Stimulated activated CD4-positive, alpha-beta T cell treated with anti-CD3 and anti-CD28 coated beads, Interleukin-2, amount 100 ng/mL, for 24 hours (primary cell): ENCODE measurements around the gene KIAA0825.
"Not testable (repeated sequence)": the region's sequence is repeated elsewhere in the genome, so short reads cannot be mapped to it uniquely, and the experiment has no call there.

Experiments
- DNase-seq, 2 donors: peaks; one replicate each; pipeline ENCODE4 v3.0.0-alpha.2; 2020

The KIAA0825 gene

DNA sequence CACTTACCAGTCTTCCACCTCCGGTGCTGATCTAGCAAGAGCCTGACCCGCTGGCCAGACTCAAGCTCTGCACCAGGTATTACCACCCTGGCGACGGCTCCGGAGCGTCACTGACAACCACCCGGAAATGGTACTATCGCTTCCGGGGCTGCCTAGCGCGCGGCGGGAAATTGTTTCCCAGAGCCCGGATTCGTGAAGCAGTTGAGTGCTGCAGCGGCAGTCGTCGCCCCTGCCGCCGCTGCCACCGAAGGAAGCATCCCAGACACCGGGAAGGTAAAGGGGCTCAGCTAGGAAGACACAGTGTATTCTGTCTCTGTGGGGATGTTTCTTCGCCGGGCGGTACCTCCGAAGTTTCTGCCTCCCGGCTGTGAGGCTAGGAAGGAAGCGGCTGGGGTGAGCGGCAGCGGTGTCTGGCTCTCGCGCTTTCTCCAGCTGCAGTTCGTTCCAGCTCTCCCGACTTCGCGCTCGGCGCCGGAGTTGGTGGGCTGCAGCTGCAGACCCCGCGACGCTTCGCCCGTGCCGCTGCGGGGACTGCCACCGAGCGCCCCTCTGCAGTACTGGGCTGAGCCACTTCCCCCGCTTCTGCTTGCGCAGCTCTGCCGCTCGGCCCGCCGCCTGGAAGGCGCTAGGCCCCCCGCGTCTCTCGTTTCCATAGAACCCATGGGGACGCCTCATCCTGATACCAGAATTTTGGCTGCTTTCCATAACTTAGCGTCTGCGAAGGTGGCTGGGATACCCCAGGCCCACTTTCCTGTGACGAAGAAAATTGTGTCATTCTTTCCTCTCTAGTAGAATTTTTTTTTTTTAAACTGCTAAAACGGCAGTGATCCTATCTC, at the start of gene KIAA0825, which contains the start of gene SLF1:
KIAA0825 (minus strand) TSS at position 112 of the 836 bp plus-strand sequence. CDS start 81,478 bp downstream, outside the sequence.
SLF1 (plus strand) TSS at position 177 of the 836 bp plus-strand sequence. CDS start 10,142 bp downstream, outside the sequence.
- DNase-seq, result peak; percentile 87 to 89

DNA sequence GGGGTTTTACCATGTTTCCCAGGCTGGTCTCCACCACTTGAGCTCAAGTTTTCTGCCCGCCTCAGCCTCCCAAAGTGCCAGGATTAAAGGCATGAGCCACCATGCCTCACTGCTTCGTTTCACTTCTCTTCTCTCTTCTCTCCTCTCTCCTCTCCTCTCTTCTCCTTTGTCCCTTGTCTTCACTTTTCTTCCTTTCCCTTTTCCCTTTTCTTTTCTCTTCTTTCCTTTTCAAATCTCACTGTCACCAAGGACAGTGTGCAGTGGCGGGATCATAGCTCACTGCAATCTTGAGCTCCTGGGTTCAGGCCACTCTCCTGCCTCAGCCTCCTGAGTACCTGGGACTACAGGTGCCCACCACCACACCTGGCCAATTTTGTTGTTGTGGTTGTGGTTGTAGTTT, 49.5 kb upstream of the KIAA0825 start:
- no peak for DNase-seq

DNA sequence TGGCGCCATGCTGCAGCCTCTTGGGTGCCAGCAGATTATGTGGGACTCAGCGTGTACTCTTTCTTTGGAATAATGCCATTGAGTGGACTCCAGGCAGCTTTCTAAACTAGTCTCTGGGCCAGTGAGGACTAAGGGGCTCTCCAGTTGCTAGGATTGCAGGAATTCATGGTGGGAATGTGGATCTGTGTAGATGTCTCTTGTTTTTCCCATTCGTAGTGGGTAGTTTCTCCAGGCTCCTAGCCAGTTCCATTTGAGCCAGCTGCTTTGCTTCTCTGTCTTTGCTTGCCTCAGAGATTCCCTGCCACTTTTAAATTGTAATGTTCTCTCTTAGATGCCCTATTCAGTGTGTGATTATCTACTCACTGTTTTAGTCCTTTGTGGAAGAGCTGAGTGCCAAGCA, 42.7 kb upstream of the KIAA0825 start:
- DNase-seq, result no peak

DNA sequence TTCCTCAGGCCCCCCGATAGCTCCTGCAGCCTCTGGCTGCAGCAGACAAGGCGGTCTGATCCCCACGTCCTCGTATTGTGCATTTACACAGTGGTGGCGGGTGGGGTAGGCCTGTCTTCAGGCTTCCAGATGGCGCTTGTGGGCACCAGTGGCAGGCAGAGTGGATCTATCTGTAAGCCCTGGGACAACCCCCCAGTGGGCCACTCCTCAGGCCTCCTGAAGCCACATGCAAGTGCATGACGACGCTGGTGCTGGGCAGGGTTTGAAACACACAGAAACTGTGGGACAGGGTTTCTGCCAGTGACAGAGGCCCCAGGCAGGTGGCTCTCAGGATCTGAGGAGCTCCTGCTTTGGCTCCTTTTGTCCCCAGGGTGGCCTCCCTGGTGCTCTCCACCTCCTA, 42.1 kb upstream of the KIAA0825 start:
- no peak for DNase-seq

DNA sequence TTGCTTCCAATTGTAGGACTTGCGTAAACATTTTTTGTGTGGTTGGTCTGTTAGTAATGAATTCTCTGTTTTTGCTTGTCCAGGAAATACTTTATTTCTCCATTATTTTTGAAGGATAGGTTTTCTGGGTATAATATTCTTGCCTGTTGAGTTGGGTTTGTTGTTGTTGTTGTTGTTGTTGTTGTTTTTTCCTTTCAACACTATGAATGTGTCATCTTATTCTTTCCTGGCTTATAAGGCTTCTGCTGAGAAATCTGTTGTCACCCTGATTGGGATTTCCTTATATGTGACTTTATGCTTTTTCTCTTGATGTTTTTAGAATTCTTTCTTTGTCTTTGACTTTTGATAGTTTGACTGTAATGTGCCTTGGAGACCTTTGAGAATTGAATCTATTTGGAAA, 39.9 kb upstream of the KIAA0825 start:
- DNase-seq, result no peak

DNA sequence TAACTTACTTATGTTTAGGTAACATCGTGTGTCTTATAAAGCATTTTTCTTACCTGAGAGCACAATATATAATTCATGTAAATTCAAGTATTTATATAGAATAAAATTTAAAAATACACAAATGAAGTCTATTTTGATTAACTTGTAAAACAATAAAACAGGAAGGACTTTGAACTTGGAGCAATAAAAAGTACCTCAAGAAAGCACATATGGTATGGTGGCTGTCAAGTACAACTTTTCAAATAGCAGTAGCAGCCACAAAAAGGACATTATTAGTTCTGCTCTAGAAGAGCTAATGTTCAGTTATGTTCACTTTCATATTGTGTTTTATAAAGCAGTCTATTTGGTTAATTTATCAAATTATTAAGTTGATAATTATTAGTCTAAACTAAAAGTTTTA, 31.5 kb upstream of the KIAA0825 start:
- no peak for DNase-seq

GRCh38 chr5:94646758-94647157, 28.4 kb upstream of the KIAA0825 start:
- DNase-seq, result no peak

GRCh38 chr5:94645053-94645452, 26.6 kb upstream of the KIAA0825 start:
- DNase-seq, result no peak

DNA sequence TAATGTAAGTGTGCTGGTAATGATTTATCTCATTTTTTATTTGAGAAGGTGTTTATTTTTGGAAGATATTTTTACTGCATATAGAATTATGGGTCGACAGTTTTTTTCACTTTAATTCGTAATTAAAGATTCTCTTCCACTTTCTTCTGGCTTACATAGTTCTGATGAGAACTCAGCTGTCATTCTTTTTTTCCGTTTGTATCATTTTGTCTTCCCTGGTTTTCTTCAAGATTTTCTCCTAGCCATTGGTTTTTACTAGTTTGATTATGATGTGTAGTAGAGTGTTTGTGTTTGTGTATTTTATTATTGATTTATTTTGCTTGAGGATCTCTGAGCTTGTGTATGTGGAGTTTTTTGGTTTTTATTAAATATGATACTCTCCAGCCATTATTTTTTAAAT, 21.8 kb upstream of the KIAA0825 start:
- DNase-seq, result no peak

DNA sequence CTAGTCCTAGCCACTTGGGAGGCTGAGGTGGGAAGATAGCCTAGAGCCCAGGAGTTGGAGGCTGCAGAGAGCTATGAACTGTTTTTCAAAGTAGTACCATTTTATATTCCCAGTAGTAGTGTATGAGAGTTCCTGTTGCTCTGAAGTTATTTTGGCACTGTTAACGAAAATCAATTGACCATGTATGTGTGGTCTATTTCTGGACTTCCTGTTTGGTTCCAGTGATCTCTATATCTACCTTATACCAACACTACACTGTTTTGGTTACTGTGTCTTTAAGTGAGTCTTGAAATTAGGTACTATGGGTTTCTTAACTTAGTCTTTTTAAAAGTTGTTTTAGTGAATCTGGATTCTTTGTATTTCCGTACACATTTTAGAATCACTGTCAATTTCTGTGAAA, 13.6 kb upstream of the KIAA0825 start:
- DNase-seq, result no peak

GRCh38 chr5:94627191-94627590, 8.8 kb upstream of the KIAA0825 start:
- DNase-seq, result no peak

DNA sequence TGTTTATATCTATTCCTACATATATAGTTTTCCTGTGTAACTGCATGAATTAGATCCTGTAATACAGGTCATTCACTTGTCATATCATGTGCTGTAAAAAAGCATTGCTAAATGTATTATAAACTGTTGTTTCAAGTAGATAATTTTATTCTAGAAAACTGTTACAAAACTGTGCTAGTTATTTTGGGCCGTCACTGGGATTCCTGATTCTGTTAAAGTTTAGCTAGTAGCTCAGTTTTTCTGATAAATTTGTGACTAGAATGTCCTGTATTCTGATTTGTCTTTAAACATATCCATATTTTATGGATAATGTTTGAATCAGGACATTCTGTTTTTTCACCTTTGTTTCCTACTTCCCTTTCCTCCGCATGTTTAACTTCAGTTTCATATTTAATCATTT, 5.5 kb upstream of the KIAA0825 start:
- no peak for DNase-seq

DNA sequence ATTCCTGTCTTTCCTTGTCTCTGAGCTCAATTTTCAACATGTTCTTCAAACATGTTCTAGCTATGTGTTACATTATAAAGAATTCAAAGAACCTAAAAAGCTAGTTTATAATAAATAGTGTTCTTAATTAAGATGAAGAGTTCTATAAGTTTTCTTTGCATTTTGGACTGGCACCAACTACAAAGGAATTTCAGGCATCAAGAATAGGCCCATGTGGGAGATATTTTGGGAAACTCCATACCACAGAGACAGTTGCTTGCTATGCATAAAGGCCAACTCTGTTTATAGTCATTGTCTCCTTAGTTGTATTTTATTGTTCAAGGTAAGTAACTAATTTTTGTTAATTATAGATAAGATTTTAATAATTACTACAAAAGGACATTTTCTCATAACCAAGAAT, 4.6 kb upstream of the KIAA0825 start:
- DNase-seq, result no peak

DNA sequence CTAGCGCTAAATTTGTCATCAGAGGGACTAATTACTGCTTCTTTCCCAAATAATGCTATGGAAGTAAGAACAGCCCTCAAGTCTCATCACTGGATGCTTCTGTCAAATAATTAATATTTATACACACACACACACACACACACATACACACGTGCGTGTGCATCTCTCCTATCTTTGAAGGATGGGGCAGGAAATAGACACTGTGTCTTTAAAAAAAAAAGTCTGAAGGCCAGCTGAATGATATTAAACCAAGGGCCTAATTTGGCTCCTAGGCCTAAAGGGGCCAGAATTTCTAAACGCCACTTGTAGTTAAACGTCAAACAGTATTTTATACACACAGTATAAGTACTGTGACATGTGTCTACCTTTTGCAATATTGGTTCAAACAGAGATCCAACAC, 3.4 kb upstream of the KIAA0825 start:
- no peak for DNase-seq

- DNase-seq, result no peak
Measured at GRCh38 chr5:94620256-94620655, 1.9 kb upstream of the KIAA0825 start.

DNA sequence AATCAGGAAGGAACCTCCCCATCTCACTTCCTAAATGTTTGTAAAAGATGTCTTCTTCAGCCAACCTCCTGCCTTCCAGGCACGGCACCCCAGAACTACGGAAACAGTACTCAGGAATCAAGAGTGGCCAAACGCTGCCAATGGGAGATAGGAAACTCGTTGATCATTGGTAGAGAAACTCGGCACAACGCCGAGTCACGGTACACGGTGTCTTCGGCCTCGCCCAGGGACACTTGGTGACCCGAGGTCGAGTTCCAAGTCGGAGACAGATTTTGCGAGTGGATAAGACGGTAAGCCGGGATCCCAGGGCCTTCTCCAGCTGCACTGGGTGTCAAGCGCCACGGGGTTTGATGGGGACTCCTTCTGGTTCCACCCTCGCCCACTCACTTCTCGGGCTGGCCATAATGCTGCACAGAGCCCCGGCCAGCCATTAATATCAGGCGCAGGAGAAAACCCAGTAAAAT, 343 bp downstream of the KIAA0825 start:
- no peak for DNase-seq

DNA sequence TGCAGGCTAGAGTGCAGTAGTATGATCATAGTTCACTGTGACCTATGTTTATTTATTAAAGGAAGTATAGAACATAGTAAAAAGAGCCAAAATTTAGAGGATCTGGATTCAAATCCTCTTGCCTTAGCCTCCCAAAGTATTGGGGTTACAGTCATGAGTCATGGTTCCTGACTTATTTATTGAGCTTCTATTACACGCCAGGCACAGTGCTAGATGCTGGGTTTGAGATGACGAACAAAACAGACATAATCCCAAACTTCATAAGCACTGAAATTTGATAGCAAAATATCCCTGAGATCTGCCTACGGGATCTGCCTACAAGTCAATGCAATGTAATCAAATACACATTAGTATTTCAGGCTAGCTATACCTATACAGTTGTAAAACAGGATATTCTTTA, 2.5 kb downstream of the KIAA0825 start:
- DNase-seq, result no peak

DNA sequence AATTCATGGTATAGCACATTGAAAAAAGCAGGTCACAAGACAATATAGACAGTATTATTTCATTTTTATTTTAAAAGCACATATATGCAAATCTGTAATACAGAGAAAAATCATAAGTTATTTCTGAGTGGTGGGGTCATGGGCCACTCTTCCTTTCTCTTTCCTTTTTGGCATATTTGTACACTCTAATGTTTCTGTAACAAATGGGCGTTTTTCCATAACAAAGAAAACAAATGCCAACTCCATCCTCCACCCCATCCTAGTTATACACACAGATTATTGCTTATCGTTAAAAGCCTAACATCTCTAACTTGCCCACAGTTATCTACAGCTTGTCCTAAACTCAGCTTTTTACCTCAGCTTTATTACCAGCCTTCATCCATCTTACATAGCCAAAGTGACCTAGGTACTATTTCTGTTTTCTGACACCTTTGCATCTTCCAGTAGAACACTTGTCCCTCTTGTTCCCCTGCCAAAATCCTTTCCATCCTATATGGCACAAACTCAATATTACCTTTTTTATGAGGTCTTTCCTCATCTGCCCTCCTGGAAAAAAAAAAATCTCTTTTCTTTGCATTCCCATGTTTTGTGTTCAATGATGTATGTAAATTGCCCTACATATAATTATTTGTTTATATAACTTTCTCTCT, 4.1 kb downstream of the KIAA0825 start:
- no peak for DNase-seq

GRCh38 chr5:94613583-94613982, 4.8 kb downstream of the KIAA0825 start:
- no peak for DNase-seq

DNA sequence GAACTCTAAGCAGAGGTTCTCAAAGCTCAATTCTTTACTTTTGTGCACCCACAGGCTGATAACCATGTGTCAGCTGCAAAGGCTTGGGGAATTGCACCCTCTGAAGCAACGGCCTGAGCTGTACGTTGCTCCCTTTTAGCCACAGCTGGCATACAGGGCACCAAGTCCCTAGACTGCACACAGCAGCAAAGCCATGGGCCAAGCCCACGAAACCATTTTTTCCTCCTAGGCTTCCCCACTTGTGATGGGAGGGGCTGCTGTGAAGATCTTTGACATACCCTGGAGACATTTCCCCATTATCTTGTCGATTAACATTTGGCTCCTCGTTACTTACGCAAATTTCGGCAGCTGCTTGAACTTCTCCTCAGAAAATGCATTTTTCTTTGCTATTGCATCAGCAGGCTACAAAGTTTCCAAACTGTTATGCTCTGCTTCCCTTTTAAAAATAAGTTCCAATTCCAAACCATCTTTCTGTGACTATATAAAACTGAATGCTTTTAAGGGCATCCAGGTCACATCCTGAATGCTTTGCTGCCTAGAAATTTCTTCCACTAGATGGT, 23.0 kb downstream of the KIAA0825 start:
- DNase-seq, result no peak

DNA sequence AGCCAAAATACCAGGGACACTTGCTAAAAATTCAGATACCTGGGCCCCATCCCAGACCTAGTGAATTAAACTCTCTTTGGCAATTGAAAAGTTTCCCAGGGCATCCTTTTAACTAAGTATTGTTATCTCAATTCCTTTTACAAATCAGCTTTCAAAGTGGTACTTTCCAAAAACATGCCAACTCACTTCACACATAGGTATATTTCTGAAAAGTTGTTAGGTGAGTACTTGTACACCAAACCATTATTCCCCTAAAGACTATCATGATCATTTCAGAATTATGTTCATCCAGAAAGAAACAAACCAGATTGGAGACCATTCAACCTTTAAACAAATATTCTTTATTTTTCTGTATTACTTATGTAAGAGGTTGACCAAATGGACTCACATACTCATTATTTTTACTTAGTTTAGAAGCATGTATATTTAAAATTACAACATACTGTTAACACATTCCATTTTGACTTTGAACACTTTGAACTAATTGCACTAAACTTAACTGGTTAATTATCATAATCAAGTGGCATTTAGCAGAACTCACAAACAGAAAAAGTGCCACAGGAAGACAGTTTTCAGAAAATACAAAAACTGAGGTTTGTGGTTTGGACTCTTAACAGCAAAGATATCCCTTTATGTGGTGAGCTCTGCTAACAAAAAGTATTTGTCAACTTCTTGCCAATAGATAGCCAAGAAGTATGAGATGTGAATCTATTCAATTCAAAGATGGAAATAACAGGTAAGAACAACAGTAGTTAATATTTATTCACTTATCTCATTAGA, 40.7 kb downstream of the KIAA0825 start:
- no peak for DNase-seq

- no peak for DNase-seq
Measured at GRCh38 chr5:94575196-94575595, 43.2 kb downstream of the KIAA0825 start.

GRCh38 chr5:94573349-94573748, 45.1 kb downstream of the KIAA0825 start:
- DNase-seq, result not testable (repeated sequence)
